WTC11 (cell line): ENCODE measurements around the gene TMEM245. TPM values are rescaled to one million over a fixed set of nuclear protein-coding genes. Genes with fewer than 3 reads are reported as not detected.

ENCODE experiments used
- ATAC-seq: fragments of 200-7000 bp; cut with Tn5 transposase; 2 replicates; pipeline ENCODE4 v1.10.0; 2021; ENCODE audit warnings: mild to moderate bottlenecking, moderate library complexity
- CTCF ChIA-PET: fragments of 300-600 bp; sonication (Branson Sonifier 250); formaldehyde crosslinking; loops from one replicate; lab custom pipeline; 2021; ENCODE audit warnings: antibody characterized with exemption; lab: Charles Lee
- POLR2A ChIA-PET: fragments of 350-600 bp; sonication (Branson Sonifier 250); formaldehyde crosslinking; loops from one replicate; lab custom pipeline; 2021; ENCODE audit warnings: antibody characterized with exemption; lab: Charles Lee
- DNase-seq: peaks from one replicate; pipeline ENCODE4 v3.0.0; 2021; ENCODE audit warnings: low spot score
- H3K27ac Mint-ChIP-seq: 2 replicates; pipeline ENCODE4 v1.8.0; 2021; ENCODE audit warnings: mixed read lengths
- H3K27me3 Mint-ChIP-seq: 2 replicates; pipeline ENCODE4 v1.8.0; 2021; ENCODE audit warnings: low read depth, mild to moderate bottlenecking, moderate library complexity, mixed read lengths
- H3K36me3 Mint-ChIP-seq: 2 replicates; pipeline ENCODE4 v1.8.0; 2021; ENCODE audit warnings: mixed read lengths
- H3K4me1 Mint-ChIP-seq: 2 replicates; pipeline ENCODE4 v1.8.0; 2022; ENCODE audit warnings: mixed read lengths
- H3K4me3 Mint-ChIP-seq: 2 replicates; pipeline ENCODE4 v1.8.0; 2021; ENCODE audit warnings: mild to moderate bottlenecking, moderate library complexity, mixed read lengths
- H3K9me3 Mint-ChIP-seq: 2 replicates; pipeline ENCODE4 v1.8.0; 2021; ENCODE audit warnings: mixed read lengths
- ATF1 ChIP-seq: sonication (generic); formaldehyde crosslinking; IDR thresholded peaks from 2 replicates; pipeline ENCODE4 v1.8.1; 2023; ENCODE audit warnings: mild to moderate bottlenecking, moderate library complexity, missing genetic modification reagents
- ATF3 ChIP-seq: sonication (generic); formaldehyde crosslinking; conservative IDR thresholded peaks from 2 replicates; pipeline ENCODE4 v1.8.1; 2022; ENCODE audit warnings: mild to moderate bottlenecking, missing genetic modification reagents
- CDX4 ChIP-seq: fragments of 250-450 bp; sonication (Bioruptor Pico); IDR thresholded peaks from 2 replicates; pipeline ENCODE4 v1.9.0; 2021; ENCODE audit warnings: moderate library complexity, mild to moderate bottlenecking, inconsistent platforms, borderline replicate concordance
- CREB1 ChIP-seq: sonication (generic); formaldehyde crosslinking; IDR thresholded peaks from 2 replicates; pipeline ENCODE4 v1.8.0; 2023; ENCODE audit warnings: mild to moderate bottlenecking, missing genetic modification reagents
- CREM ChIP-seq: sonication (generic); formaldehyde crosslinking; IDR thresholded peaks from 2 replicates; pipeline ENCODE4 v1.8.1; 2022; ENCODE audit warnings: mild to moderate bottlenecking, missing genetic modification reagents, moderate library complexity
- E2F1 ChIP-seq: sonication (generic); formaldehyde crosslinking; IDR thresholded peaks from 2 replicates; pipeline ENCODE4 v1.8.0; 2022; ENCODE audit warnings: mild to moderate bottlenecking, missing genetic modification reagents
- ETV6 ChIP-seq: sonication (generic); formaldehyde crosslinking; IDR thresholded peaks from 2 replicates; pipeline ENCODE4 v1.8.1; 2022; ENCODE audit warnings: mild to moderate bottlenecking, missing genetic modification reagents
- FOXP4 ChIP-seq: sonication (generic); formaldehyde crosslinking; IDR thresholded peaks from 2 replicates; pipeline ENCODE4 v1.8.0; 2022; ENCODE audit warnings: mild to moderate bottlenecking, missing genetic modification reagents
- HMGA2 ChIP-seq: fragments of 250-450 bp; sonication (Bioruptor Pico); IDR thresholded peaks from 2 replicates; pipeline ENCODE4 v1.4.0; 2021; ENCODE audit warnings: mild to moderate bottlenecking, moderate library complexity
- IRF1 ChIP-seq: sonication (generic); formaldehyde crosslinking; IDR thresholded peaks from 2 replicates; pipeline ENCODE4 v1.8.0; 2023; ENCODE audit warnings: missing genetic modification reagents
- MXD4 ChIP-seq: fragments of 250-450 bp; sonication (Bioruptor Pico); IDR thresholded peaks from 2 replicates; pipeline ENCODE4 v1.8.0; 2021; ENCODE audit warnings: mild to moderate bottlenecking, moderate library complexity, borderline replicate concordance
- MYBL2 ChIP-seq: sonication (generic); formaldehyde crosslinking; IDR thresholded peaks from 2 replicates; pipeline ENCODE4 v1.8.1; 2023; ENCODE audit warnings: mild to moderate bottlenecking, moderate library complexity, missing genetic modification reagents
- TEAD1 ChIP-seq: sonication (generic); formaldehyde crosslinking; IDR thresholded peaks from 2 replicates; pipeline ENCODE4 v1.8.0; 2022; ENCODE audit warnings: mild to moderate bottlenecking, missing genetic modification reagents
- ZNF219 ChIP-seq: sonication (generic); formaldehyde crosslinking; IDR thresholded peaks from 2 replicates; pipeline ENCODE4 v1.8.0; 2023; ENCODE audit warnings: missing genetic modification reagents, mild to moderate bottlenecking, borderline replicate concordance
- ZNF425 ChIP-seq: fragments of 250-450 bp; sonication (Bioruptor Pico); conservative IDR thresholded peaks from 2 replicates; pipeline ENCODE4 v1.9.0; 2021; ENCODE audit warnings: mild to moderate bottlenecking
- ZSCAN18 ChIP-seq: fragments of 250-450 bp; sonication (Bioruptor Pico); IDR thresholded peaks from 2 replicates; pipeline ENCODE4 v2.1.2; 2022; ENCODE audit warnings: mild to moderate bottlenecking, moderate library complexity
- total RNA-seq: library from RNA; stranded (reverse); gene quantifications from 3 replicates; pipeline ENCODE4 v1.2.3, GENCODE V29; 2021
- TF ChIP-seq, protein P1 (sequence below): sonication (generic); formaldehyde crosslinking; IDR thresholded peaks from 2 replicates; pipeline ENCODE4 v1.8.0; 2022; ENCODE audit warnings: mild to moderate bottlenecking, missing genetic modification reagents
- TF ChIP-seq, protein P2 (sequence below): sonication (generic); formaldehyde crosslinking; IDR thresholded peaks from 2 replicates; pipeline ENCODE4 v1.8.1; 2023; ENCODE audit warnings: mild to moderate bottlenecking, missing genetic modification reagents

The TMEM245 gene
- total RNA-seq, 1 experiment from 2014 or later: 40.8 TPM

DNA sequence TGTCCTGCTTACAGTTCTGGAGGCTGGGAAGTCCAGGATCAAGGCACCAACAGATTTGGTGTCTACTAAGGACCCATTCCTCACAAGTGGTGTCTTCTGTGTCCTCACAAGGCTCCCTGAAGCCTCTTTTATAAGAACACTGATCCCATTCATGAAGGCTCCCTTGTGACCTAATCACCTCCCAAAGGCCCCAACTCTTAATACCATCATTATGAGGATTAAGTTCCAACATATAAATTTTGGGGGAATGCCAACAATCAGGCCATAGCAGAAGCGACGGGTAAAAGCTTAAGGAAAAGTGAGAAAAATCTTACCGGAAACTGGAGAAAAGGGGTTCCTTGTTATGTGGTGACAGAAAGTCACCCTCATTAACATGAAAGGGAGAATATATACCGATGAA lies 117.6 kb downstream of the TMEM245 start:
- ChIA-PET CTCF (interaction anchor here (1.1 kb wide), 1 partner anchor 439 kb away, joined by 3 read pairs; no protein-coding TSS in a partner anchor), POLR2A (interaction anchor here (0.6 kb wide), 1 partner anchor 21 kb away, joined by 3 read pairs; no protein-coding TSS in a partner anchor)
- H3K27ac Mint-ChIP-seq: no peak overlapping the region
- H3K4me1 Mint-ChIP-seq: no peaks in the 10 kb centered on the region
- no peak overlapping the region for H3K4me3 Mint-ChIP-seq
- no peak for DNase-seq
- peaks cover 29% of the 10 kb centered on the region for H3K36me3 Mint-ChIP-seq
- H3K27me3 Mint-ChIP-seq: no peaks in the 10 kb centered on the region; the same call in 1 of the 2 replicates
- ATAC-seq: no peak
- H3K9me3 Mint-ChIP-seq: peaks cover 23% of the 10 kb centered on the region
- TF ChIP-seq ETV6 (CRISPR knock-in tag): no peak
- TF ChIP-seq, protein P1, sequence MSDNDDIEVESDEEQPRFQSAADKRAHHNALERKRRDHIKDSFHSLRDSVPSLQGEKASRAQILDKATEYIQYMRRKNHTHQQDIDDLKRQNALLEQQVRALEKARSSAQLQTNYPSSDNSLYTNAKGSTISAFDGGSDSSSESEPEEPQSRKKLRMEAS (CRISPR knock-in tag): no peak
- no peak for TF ChIP-seq ATF3 (CRISPR knock-in tag)
- TF ChIP-seq IRF1: no peak
- no peak for TF ChIP-seq ATF1
- TF ChIP-seq FOXP4 (CRISPR knock-in tag): no peak
- TF ChIP-seq MXD4 (CRISPR knock-in tag): no peak
- TF ChIP-seq TEAD1: no peak
- no peak for TF ChIP-seq HMGA2 (CRISPR knock-in tag)

DNA sequence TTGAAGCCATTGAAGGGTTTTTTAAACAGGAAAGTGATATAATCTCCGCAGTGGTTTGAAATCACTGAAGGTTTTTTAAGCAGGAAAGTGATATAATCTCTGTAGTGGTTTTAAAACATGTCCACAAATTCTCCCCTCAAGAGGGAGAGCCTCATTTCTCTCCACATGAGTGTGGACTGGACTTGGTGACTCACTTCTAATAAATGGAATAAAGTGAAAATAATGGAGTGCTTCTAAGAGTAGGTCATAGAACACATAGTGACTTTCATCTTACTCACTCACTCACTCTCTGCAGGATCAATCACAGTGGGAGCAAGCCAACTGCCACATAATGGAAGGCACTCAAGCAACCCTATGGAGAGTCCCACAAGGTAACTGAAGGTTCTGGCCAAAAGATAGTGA lies 118.5 kb downstream of the TMEM245 start:
- Mint-ChIP-seq H3K27me3 (no peaks in the 10 kb centered on the region; the same call in 1 of the 2 replicates), H3K4me1 (no peaks in the 10 kb centered on the region), H3K9me3 (peaks cover 23% of the 10 kb centered on the region)
- TF ChIP-seq ETV6 (CRISPR knock-in tag) (no peak), CREM (CRISPR knock-in tag) (no peak), IRF1 (no peak), ZNF425 (no peak), CREB1 (CRISPR knock-in tag) (no peak), CDX4 (CRISPR knock-in tag) (no peak), MYBL2 (no peak), ZSCAN18 (no peak), E2F1 (no peak), ZNF219 (no peak)
- TF ChIP-seq, protein P2, sequence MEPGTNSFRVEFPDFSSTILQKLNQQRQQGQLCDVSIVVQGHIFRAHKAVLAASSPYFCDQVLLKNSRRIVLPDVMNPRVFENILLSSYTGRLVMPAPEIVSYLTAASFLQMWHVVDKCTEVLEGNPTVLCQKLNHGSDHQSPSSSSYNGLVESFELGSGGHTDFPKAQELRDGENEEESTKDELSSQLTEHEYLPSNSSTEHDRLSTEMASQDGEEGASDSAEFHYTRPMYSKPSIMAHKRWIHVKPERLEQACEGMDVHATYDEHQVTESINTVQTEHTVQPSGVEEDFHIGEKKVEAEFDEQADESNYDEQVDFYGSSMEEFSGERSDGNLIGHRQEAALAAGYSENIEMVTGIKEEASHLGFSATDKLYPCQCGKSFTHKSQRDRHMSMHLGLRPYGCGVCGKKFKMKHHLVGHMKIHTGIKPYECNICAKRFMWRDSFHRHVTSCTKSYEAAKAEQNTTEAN: no peak
- TF ChIP-seq, all 79 proteins: peak for 0
- Mint-ChIP-seq H3K4me3 (no peak overlapping the region), H3K36me3 (peaks cover 29% of the 10 kb centered on the region), H3K27ac (no peak overlapping the region)
- DNase-seq (no peak), ATAC-seq (no peak)
- CTCF ChIA-PET: no interaction called here
- POLR2A ChIA-PET: no interaction called here
